Activated CD8-positive, alpha-beta memory T cell treated with anti-CD3 and anti-CD28 coated beads for 24 hours (primary cell): ENCODE results near the gene CCNJL.
"Not testable (repeated sequence)": the region's sequence is repeated elsewhere in the genome, so short reads cannot be mapped to it uniquely, and the experiment has no call there.

Experiments
- DNase-seq: peaks from one replicate; pipeline ENCODE4 v3.0.0-alpha.2; 2020

CCNJL gene, protein sequence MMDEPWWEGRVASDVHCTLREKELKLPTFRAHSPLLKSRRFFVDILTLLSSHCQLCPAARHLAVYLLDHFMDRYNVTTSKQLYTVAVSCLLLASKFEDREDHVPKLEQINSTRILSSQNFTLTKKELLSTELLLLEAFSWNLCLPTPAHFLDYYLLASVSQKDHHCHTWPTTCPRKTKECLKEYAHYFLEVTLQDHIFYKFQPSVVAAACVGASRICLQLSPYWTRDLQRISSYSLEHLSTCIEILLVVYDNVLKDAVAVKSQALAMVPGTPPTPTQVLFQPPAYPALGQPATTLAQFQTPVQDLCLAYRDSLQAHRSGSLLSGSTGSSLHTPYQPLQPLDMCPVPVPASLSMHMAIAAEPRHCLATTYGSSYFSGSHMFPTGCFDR

DNA sequence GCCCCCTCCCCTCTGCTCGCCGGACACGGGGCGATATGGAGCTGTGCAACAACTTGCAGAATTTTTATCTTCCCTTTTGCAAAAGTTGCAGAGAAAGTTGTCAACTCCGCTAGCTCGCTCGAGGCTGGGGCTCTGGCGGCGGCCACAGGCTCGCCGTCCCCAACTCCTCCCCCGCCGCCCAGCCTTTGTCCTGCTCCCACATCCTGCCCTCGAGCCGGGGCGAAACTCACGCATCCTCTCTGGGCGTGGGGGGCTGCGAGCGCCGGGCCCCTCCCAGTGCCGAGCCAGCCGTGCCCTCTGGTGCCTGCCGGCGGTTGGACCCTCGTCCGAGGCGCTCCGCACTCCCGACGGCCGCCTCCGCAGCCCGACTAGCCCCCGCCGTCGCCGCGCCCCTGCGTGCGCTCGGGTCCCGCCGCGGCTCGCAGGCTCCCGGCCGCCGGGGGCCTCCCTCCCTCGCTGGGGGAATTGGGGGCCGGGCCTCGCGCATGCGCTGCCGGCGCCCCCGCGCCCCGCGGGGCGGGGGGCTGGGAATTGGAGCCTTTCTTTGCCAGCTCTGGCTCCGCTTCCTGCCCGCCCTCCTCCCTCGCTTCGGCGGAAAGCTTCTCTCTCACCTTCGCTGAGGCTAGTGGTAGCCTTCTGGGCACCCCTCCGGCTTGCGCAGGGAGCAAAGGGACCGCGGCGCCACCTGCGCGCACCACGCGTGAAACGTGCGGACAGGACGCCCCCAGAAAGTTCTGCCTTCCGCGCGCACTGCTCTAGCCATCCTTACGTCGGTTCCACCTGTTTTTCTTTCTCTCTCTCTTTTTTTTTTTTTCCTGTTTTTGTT lies at the start of gene CCNJL:
TSS of gene CCNJL (minus strand) at position 431 of the 826 bp plus-strand sequence. CDS start 641 bp downstream, outside the sequence.
- no peak for DNase-seq

GRCh38 chr5:160361624-160362228 lies 49.4 kb upstream of the CCNJL start:
- no peak for DNase-seq

DNA sequence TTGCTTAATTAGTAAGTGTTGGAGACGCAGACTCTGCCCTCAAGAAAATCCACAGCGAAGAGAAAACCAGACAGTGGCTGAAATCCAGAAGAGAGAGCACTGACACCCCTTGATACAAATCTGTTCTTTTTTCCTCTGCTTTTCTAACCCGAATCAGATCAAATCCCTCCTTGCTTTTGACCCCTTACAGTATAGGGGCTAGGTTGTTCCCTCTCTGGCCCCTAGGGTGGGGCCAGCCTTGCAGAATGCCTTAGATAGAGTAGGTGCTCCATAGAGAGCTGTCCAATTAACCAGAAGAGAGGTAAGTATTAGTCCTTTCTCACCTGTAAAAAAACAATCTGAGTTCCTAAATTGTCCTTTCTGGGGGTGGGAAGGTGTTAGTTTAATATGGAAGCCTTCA lies 47.9 kb upstream of the CCNJL start:
- DNase-seq = no peak

DNA sequence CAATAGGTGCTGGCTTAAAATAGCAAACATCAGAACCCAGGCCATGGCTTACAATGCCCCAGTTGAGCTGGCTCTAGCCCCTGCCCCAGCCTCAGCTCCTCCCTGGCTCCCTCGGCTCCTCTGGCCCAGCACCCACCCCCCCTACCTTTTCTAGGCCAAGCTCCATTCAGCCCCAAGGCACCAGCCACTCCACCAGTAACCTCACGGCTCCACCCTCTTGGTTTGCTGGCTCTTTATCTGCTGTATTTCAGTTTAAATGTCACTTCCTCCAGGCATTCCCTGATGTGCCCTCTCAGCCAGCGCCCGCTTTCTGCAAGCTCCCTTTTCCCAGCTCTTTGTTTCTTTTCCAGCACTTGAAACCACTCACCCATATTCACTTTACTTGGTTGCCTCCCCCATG lies 47.5 kb upstream of the CCNJL start:
- no peak for DNase-seq

GRCh38 chr5:160359242-160359641 lies 46.9 kb upstream of the CCNJL start:
- DNase-seq = no peak

GRCh38 chr5:160357861-160358411 lies 45.6 kb upstream of the CCNJL start:
- no peak for DNase-seq

DNA sequence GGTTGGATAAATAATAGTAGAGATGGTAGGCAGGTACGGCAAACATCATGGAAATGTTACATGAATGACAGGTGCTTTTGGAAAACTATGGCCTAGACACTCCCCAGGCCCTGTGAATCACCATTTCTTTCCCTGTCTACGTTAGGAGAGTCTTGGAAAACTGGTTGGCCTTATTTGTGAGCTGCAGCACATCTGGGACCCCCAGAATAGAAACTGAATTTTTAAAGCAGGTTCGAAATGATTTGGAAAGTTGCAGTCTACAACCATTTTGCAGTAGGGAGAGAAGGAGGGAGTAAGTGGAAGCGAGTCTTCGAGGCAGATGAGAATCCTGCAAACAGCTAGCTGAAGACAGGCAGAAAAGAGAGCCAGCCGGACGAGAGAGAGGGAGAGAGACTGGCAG lies 45.0 kb upstream of the CCNJL start:
- no peak for DNase-seq

- DNase-seq = no peak
Measured at GRCh38 chr5:160356550-160357347, 44.4 kb upstream of the CCNJL start.

DNA sequence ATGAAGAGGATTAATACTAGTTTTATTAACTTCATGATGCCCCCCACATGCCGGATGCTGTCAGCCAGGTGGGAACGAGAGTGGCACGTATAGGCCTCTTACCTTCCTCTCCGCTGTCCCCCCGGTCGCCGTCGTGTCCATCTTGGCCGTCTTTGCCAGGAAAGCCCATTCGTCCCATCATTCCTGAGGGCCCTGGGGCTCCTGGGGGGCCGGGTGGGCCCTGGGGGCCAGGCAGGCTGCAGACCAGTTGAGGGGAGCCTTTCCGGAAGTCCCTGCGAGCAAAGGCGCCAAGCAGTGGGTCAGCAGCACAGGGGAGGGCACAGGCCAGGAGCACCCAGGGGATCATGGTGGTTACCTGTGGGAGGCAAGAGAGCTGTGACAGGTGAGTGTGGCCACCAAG lies 42.3 kb upstream of the CCNJL start:
- DNase-seq = no peak

- DNase-seq = no peak
Measured at GRCh38 chr5:160353379-160353778, 41.0 kb upstream of the CCNJL start.

DNA sequence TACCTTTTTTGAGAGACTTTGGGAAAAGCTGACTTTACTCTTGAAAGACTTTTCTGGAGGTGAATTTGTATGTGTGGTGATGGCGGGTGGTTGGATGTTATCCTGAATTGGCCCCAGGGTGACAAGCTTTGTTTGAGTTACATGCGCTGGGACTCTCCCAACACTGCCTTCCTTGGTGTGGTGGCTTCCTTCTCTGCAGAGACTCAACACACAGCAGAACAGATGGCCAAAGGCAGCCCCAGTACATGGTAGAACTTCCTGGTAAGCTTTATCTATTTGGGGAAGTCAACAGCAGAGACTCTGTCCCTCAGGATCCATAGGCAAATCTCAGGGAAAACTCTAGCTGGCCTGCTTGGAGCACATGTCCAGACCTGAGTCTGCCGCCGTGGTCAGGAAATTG lies 39.9 kb upstream of the CCNJL start:
- DNase-seq = no peak

DNA sequence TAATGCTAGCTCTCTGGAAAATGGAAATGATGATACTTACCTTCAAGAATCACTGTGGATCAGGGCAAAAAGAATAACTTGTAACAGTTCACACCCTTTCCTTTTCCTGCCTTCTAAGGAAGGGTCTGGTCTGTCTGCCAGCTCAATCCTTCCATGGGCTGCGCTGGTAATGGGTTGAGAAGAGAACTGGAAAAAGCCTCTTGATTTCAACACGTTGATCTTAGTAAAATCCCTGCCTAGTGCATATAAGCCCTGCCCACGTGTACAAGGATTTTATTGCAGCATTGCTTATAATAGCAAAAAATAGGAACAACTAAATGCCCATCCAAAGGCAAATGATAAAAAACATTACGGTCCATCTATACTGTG lies 37.6 kb upstream of the CCNJL start:
- DNase-seq = no peak

GRCh38 chr5:160349249-160349934 lies 37.0 kb upstream of the CCNJL start:
- no peak for DNase-seq

DNA sequence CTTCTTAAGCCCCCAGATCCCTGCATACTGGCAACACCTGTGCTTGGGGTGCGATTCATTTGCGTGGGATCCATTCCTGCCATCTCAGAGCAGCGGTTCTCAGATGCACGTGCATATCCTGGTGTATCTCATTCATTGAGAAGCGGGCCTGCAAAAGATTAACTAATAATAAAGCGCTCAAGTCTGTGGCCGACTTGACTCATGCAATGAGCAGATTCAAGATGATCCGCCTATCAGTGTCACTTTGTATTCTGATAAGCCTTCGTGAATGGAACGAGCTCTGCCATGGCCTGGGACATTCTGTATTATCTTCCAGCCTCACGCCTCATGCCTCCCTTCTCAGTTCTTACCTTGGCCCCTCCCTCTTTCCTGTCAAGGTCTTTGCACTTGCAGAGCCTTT lies 35.7 kb upstream of the CCNJL start:
- no peak for DNase-seq

DNA sequence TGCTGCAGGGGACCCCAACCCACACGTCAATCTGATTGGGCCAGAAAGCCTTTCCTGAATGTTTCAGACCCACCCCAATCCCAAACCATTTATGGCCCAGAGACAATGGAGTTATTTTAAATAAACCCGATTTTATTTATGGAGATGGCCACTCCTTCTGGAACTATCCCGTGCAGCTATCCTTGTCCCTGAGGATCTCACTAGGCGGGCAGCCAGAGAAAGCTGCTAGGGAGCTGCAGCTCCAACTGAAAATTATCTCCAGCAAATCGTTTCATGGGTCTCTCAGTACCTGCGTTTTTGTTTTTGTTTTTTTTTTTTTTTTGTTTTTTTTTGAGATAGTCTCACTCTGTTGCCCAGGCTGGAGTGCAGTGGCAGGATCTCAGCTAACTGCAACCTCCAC lies 35.1 kb upstream of the CCNJL start:
- no peak for DNase-seq

GRCh38 chr5:160342413-160342941 lies 30.1 kb upstream of the CCNJL start:
- DNase-seq = no peak

DNA sequence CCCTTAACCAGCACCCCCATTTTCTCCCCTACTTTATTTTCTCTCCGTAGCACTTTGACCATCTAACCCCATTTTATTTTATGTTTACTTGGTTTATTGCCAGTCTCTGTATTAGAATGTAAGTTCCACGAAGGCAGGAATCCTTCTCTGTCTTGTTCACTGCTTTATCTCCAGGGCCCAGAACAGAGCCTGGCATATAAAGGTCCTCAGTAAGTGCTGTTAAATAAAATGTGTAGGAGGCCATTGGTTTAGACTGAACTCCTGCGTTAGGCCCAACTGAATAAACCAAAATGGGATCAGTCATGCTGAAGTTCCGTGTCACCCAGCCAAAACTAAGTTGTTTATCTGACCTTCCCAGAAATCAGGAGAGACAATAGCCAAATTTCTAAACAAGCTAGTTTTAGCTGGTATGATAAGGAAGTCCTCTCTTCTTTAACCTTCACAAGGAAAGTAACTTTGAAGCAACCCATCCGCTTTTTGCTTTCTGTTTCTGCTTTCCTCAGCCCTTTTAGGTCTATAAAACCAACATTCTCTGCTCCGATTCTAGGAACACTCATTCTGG lies 29.0 kb upstream of the CCNJL start:
- no peak for DNase-seq

GRCh38 chr5:160340513-160340912 lies 28.1 kb upstream of the CCNJL start:
- not testable (repeated sequence) for DNase-seq

DNA sequence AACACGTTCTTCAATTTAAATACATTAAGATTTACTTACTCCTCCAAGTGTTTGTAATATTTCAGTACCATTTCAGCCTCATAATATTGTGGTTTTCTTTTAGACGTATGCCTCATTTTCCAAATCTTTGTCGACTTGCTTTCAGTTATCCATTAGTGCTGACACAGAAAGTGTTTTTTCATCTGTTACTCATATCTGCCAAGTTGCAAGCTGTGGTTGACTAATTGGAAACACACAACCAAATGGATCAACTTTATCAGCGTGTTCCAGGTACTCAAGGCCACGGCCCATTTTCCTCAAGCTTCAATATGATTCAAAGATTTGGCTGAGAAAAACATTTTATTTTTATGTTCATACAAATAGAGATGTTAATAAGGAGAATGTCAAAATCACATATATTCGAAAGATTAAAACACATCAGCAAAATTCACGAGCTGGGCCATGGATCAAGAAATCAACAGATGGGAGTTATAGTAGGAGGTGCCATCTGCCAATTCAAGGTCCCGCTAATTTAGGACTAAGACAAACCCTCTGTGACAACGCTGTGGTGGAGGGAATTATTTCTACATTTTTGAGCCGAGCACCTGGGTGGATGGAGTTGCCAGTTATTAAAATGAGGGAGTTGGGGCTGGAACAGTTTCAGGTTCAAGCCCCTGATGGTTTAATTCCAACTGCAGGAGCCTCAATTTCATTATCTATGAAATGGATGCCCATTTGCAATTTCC lies 27.2 kb upstream of the CCNJL start:
- DNase-seq = no peak

- DNase-seq = not testable (repeated sequence)
Measured at GRCh38 chr5:160334716-160335115, 22.4 kb upstream of the CCNJL start.

- DNase-seq = no peak
Measured at GRCh38 chr5:160333721-160334120, 21.4 kb upstream of the CCNJL start.
